HG03520 (cell line): ENCODE results near the gene WDR31.
"Not testable (repeated sequence)": the region's sequence is repeated elsewhere in the genome, so short reads cannot be mapped to it uniquely, and the experiment has no call there.

ENCODE experiments used
- ATAC-seq: cut with Tn5 transposase; IDR thresholded peaks from one replicate; pipeline ENCODE4 v1.9.1; 2021; ENCODE audit warnings: mild to moderate bottlenecking, moderate library complexity; ENCODE audit not compliant: unreplicated experiment

Gene WDR31

GRCh38 chr9:113340011-113340699 is at the start of gene WDR31:
Gene WDR31, minus strand, starts transcription at chr9:113340275. Its CDS starts 8,253 bp downstream, at chr9:113332022.
- ATAC-seq = peak; percentile 97

GRCh38 chr9:113389451-113389850 is 49.4 kb upstream of the WDR31 start:
- no peak for ATAC-seq

- ATAC-seq = no peak
Measured at GRCh38 chr9:113388833-113389232, 48.8 kb upstream of the WDR31 start.

GRCh38 chr9:113387560-113388230 is 47.6 kb upstream of the WDR31 start:
- no peak for ATAC-seq

GRCh38 chr9:113386571-113387393 is 46.7 kb upstream of the WDR31 start:
- no peak for ATAC-seq

GRCh38 chr9:113381909-113382411 is 41.9 kb upstream of the WDR31 start:
- no peak for ATAC-seq

GRCh38 chr9:113381441-113381840 is 41.4 kb upstream of the WDR31 start:
- not testable (repeated sequence) for ATAC-seq

GRCh38 chr9:113380869-113381378 is 40.8 kb upstream of the WDR31 start:
- ATAC-seq = peak; percentile 37

GRCh38 chr9:113379829-113380210 is 39.7 kb upstream of the WDR31 start:
- not testable (repeated sequence) for ATAC-seq

GRCh38 chr9:113379094-113379828 is 39.2 kb upstream of the WDR31 start:
- ATAC-seq = not testable (repeated sequence)

GRCh38 chr9:113376634-113377567 is 36.8 kb upstream of the WDR31 start, which contains the start of gene HDHD3:
Gene HDHD3, minus strand, starts transcription at chr9:113376986. Its CDS starts 2,632 bp downstream, at chr9:113374354.
- ATAC-seq = peak; percentile 66

- no peak for ATAC-seq
Measured at GRCh38 chr9:113375057-113376023, 35.3 kb upstream of the WDR31 start.

GRCh38 chr9:113373676-113374392 is 33.8 kb upstream of the WDR31 start:
- ATAC-seq = no peak

GRCh38 chr9:113373256-113373655 is 33.2 kb upstream of the WDR31 start:
- ATAC-seq = no peak

GRCh38 chr9:113372059-113372458 is 32.0 kb upstream of the WDR31 start:
- no peak for ATAC-seq

- no peak for ATAC-seq
Measured at GRCh38 chr9:113370806-113371325, 30.8 kb upstream of the WDR31 start.

- ATAC-seq = no peak
Measured at GRCh38 chr9:113369855-113370140, 29.7 kb upstream of the WDR31 start.
